SU-DHL-6 (cell line): ENCODE data around the gene GABRD.

Source experiments
- EZH2phosphoT487 ChIP-seq: fragments of 200-600 bp; sonication (generic), shearing (Covaris generic); conservative IDR thresholded peaks from 2 replicates; pipeline ENCODE4 v1.6.1; 2018; ENCODE audit warnings: mild to moderate bottlenecking, antibody characterized with exemption, low read length, moderate library complexity, mixed read lengths
- TF ChIP-seq, protein P1 (sequence below): fragments of 200-600 bp; sonication (generic); IDR thresholded peaks from one replicate; pipeline ENCODE4 v1.5.1; 2017; ENCODE audit warnings: antibody characterized with exemption, mild to moderate bottlenecking, low read length, moderate library complexity; ENCODE audit not compliant: insufficient read depth, poor library complexity, severe bottlenecking

DNA sequence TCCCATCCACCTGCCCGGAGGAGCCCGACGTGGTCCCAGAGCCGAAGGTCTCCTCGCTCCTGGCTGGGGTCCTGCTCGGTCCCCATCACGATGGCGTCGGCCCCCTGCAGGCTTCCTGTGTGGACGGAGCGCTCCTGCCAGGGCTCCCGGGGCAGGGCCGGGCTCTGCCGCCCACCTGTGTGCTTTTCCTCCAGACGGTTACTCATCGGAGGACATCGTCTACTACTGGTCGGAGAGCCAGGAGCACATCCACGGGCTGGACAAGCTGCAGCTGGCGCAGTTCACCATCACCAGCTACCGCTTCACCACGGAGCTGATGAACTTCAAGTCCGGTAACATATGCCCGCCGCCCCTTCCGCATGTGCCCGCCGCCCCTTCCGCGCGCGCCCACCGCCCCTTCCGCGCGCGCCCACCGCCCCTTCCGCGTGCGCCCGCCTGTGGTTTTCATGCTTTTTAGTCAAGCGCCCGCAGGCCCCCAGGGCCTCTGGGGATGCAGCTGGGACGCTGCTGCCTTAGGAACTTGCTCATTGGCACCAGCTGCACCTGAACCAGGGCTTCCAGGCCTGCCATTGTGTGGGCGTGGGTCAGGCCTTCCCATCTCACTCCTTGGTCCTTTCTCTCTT is 8.9 kb downstream of the GABRD start:
- TF ChIP-seq, protein P1, sequence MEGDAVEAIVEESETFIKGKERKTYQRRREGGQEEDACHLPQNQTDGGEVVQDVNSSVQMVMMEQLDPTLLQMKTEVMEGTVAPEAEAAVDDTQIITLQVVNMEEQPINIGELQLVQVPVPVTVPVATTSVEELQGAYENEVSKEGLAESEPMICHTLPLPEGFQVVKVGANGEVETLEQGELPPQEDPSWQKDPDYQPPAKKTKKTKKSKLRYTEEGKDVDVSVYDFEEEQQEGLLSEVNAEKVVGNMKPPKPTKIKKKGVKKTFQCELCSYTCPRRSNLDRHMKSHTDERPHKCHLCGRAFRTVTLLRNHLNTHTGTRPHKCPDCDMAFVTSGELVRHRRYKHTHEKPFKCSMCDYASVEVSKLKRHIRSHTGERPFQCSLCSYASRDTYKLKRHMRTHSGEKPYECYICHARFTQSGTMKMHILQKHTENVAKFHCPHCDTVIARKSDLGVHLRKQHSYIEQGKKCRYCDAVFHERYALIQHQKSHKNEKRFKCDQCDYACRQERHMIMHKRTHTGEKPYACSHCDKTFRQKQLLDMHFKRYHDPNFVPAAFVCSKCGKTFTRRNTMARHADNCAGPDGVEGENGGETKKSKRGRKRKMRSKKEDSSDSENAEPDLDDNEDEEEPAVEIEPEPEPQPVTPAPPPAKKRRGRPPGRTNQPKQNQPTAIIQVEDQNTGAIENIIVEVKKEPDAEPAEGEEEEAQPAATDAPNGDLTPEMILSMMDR: no peak
- no peak for TF ChIP-seq EZH2phosphoT487
